Measurements from ENCODE around the gene CYTH4.

CYTH4 gene

GRCh38 chr22:37316875-37317371 is 34.6 kb downstream of the CYTH4 start:
- peak; percentile 92 for DNase-seq (ENCODE audit: extremely low spot score)
- ChIA-PET POLR2A (no interaction called here), CTCF (interaction anchor here (0.5 to 5.2 kb wide), 8 partner anchors 11 to 140 kb away, joined by 3 to 46 read pairs (median 4); no protein-coding TSS in a partner anchor)
- no peak for TF ChIP-seq L3MBTL2 (conservative IDR thresholded peaks at IDR 0.05)

GRCh38 chr22:37317698-37318210 is 35.4 kb downstream of the CYTH4 start:
- TF ChIP-seq FOXK2 (IDR thresholded peaks at IDR 0.05) (no peak), FOXA1 (IDR thresholded peaks at IDR 0.05) (no peak), SUZ12 (IDR thresholded peaks at IDR 0.05) (no peak), PKNOX1 (IDR thresholded peaks at IDR 0.05) (no peak), FOXM1 (IDR thresholded peaks at IDR 0.05; ENCODE audit: borderline replicate concordance) (no peak), ELF4 (IDR thresholded peaks at IDR 0.05) (no peak), BHLHE40 (IDR thresholded peaks at IDR 0.05; ENCODE audit: borderline replicate concordance) (no peak), CTBP1 (IDR thresholded peaks at IDR 0.05; ENCODE audit: borderline replicate concordance) (no peak)
- no peak for DNase-seq (ENCODE audit: extremely low spot score)
- CTCF ChIA-PET = interaction anchor here (0.5 to 5.2 kb wide), 6 partner anchors 15 to 139 kb away, joined by 3 to 46 read pairs (median 5); no protein-coding TSS in a partner anchor
- POLR2A ChIA-PET = interaction anchor here (1.0 kb wide), 1 partner anchor 140 kb away, joined by 3 read pairs; no protein-coding TSS in a partner anchor

- ChIA-PET CTCF (interaction anchor here (0.6 to 5.2 kb wide), 5 partner anchors 15 to 139 kb away, joined by 3 to 46 read pairs (median 6); no protein-coding TSS in a partner anchor), POLR2A (interaction anchor here (1.0 kb wide), 1 partner anchor 140 kb away, joined by 3 read pairs; no protein-coding TSS in a partner anchor)
- TF ChIP-seq SP1 (IDR thresholded peaks at IDR 0.05) (no peak), LEF1 (IDR thresholded peaks at IDR 0.05; ENCODE audit: borderline replicate concordance) (no peak), HDGF (IDR thresholded peaks at IDR 0.05; ENCODE audit: borderline replicate concordance) (no peak), TARDBP (IDR thresholded peaks at IDR 0.05) (no peak), SUZ12 (IDR thresholded peaks at IDR 0.05) (no peak), FOXK2 (IDR thresholded peaks at IDR 0.05) (no peak), ARNT (IDR thresholded peaks at IDR 0.05) (no peak), ELF4 (IDR thresholded peaks at IDR 0.05) (no peak), PKNOX1 (IDR thresholded peaks at IDR 0.05) (no peak), BHLHE40 (IDR thresholded peaks at IDR 0.05; ENCODE audit: borderline replicate concordance) (no peak), ZNF384 (IDR thresholded peaks at IDR 0.05) (no peak), NFRKB (IDR thresholded peaks at IDR 0.05) (no peak), FOXM1 (IDR thresholded peaks at IDR 0.05; ENCODE audit: borderline replicate concordance) (no peak), CTBP1 (IDR thresholded peaks at IDR 0.05; ENCODE audit: borderline replicate concordance) (no peak), FOXA1 (IDR thresholded peaks at IDR 0.05) (no peak), L3MBTL2 (conservative IDR thresholded peaks at IDR 0.05) (no peak)
- DNase-seq (ENCODE audit: extremely low spot score) = no peak
Measured at GRCh38 chr22:37318364-37319109, 36.2 kb downstream of the CYTH4 start.

GRCh38 chr22:37319469-37319868 is 37.2 kb downstream of the CYTH4 start:
- no peak for TF ChIP-seq FOXK2 (IDR thresholded peaks at IDR 0.05)
- no peak for TF ChIP-seq SUZ12 (IDR thresholded peaks at IDR 0.05)
- no peak for TF ChIP-seq ARNT (IDR thresholded peaks at IDR 0.05)
- TF ChIP-seq BHLHE40 (IDR thresholded peaks at IDR 0.05; ENCODE audit: borderline replicate concordance) = no peak
- TF ChIP-seq CTBP1 (IDR thresholded peaks at IDR 0.05; ENCODE audit: borderline replicate concordance) = no peak
- TF ChIP-seq FOXA1 (IDR thresholded peaks at IDR 0.05) = no peak
- TF ChIP-seq L3MBTL2 (conservative IDR thresholded peaks at IDR 0.05) = no peak
- no peak for TF ChIP-seq HDGF (IDR thresholded peaks at IDR 0.05; ENCODE audit: borderline replicate concordance)
- no peak for TF ChIP-seq FOXM1 (IDR thresholded peaks at IDR 0.05; ENCODE audit: borderline replicate concordance)
- TF ChIP-seq ZNF384 (IDR thresholded peaks at IDR 0.05) = no peak
- CTCF ChIA-PET = no interaction called here
- DNase-seq (ENCODE audit: extremely low spot score) = no peak
- POLR2A ChIA-PET = no interaction called here

- CTCF ChIA-PET = interaction anchor here (0.9 to 1.2 kb wide), 3 partner anchors 11 to 138 kb away, joined by 3 to 5 read pairs (median 4); no protein-coding TSS in a partner anchor
- POLR2A ChIA-PET = no interaction called here
- no peak for TF ChIP-seq LEF1 (IDR thresholded peaks at IDR 0.05; ENCODE audit: borderline replicate concordance)
- TF ChIP-seq NFRKB (IDR thresholded peaks at IDR 0.05) = no peak
- no peak for TF ChIP-seq ZNF384 (IDR thresholded peaks at IDR 0.05)
- TF ChIP-seq ELF4 (IDR thresholded peaks at IDR 0.05) = no peak
- no peak for TF ChIP-seq TARDBP (IDR thresholded peaks at IDR 0.05)
- TF ChIP-seq FOXA1 (IDR thresholded peaks at IDR 0.05) = no peak
- no peak for TF ChIP-seq CTBP1 (IDR thresholded peaks at IDR 0.05; ENCODE audit: borderline replicate concordance)
- TF ChIP-seq ARNT (IDR thresholded peaks at IDR 0.05) = no peak
- TF ChIP-seq HDGF (IDR thresholded peaks at IDR 0.05; ENCODE audit: borderline replicate concordance) = no peak
- TF ChIP-seq SP1 (IDR thresholded peaks at IDR 0.05) = no peak
- DNase-seq (ENCODE audit: extremely low spot score) = no peak
Measured at GRCh38 chr22:37320726-37321677, 38.7 kb downstream of the CYTH4 start.
